Vagina (tissue), 2 donors: ENCODE results near the gene PSMD7. TPM values are rescaled to one million over a fixed set of nuclear protein-coding genes. Genes with fewer than 3 reads are reported as not detected.
"Not testable (repeated sequence)": the region's sequence is repeated elsewhere in the genome, so short reads cannot be mapped to it uniquely, and the experiment has no call there.

ENCODE experiments used
- DNase-seq, 2 donors: peaks; one replicate each; pipeline ENCODE4 v3.0.0-alpha.2; 2017; ENCODE audit errors: extremely low spot score in 2 of 2
- H3K27ac ChIP-seq: fragments of 200-600 bp; sonication (generic); one replicate; pipeline ENCODE4 v1.5.1; 2019
- H3K27me3 ChIP-seq: fragments of 200-600 bp; sonication (generic); one replicate; pipeline ENCODE4 v1.5.1; 2019
- H3K36me3 ChIP-seq, 2 donors: fragments of 200-600 bp; sonication (generic); one replicate each; pipeline ENCODE4 v1.5.1; 2017 to 2019
- H3K4me1 ChIP-seq: fragments of 200-600 bp; sonication (generic); one replicate; pipeline ENCODE4 v1.5.1; 2019
- H3K4me3 ChIP-seq, 2 donors: fragments of 200-600 bp; sonication (generic); 1 replicate in 1 of 2; 2 replicates in 1 of 2; pipeline ENCODE4 v1.5.1; 2016 to 2019
- H3K9me3 ChIP-seq: fragments of 200-600 bp; sonication (generic); one replicate; pipeline ENCODE4 v1.5.1; 2019
- intact Hi-C: fragments of 100-400 bp; cut with DNase I; formaldehyde crosslinking; loops from one replicate; pipeline ENCODE4 v1.15.1; 2023
- total RNA-seq: library from RNA; depleted of rRNA; stranded (reverse); fragments of >200 nt; gene quantifications from one replicate; pipeline ENCODE4 v1.2.3, GENCODE V29; 2016

Gene PSMD7
- total RNA-seq, 1 donor from 2014 or later: 74.4 TPM

DNA sequence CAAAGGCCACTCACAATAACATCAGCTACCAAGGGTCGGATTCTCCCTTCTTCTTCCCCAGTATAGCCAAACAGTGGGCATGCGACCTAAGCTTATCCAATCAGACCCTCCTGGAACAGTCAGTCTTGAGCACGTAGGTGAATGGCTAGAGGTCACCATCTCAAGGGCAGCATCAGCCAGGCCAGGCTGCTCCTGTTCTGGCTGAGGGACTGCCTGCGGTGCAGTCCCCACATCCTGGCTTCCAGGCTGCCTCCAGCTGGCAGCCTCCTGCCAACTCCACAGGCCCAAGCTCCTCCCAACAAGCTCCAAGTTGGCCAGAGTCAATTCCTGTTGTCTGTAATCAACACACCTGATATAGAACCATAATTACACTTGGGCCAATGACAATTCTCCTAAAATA is 56.4 kb downstream of the PSMD7 start:
- DNase-seq, H3K27ac ChIP-seq, H3K4me1 ChIP-seq, intact Hi-C loops, H3K27me3 ChIP-seq, H3K9me3 ChIP-seq, H3K4me3 ChIP-seq: not testable (repeated sequence)
- H3K36me3 ChIP-seq: peaks cover 3 to 42% of the 10 kb centered on the region in 2 donors

Other genes starting within 250 kb of the PSMD7 start
- not detected for gene NPIPB15, start 79.5 kb downstream of the PSMD7 start, total RNA-seq
- 6.4 TPM for gene CLEC18B, start 124.7 kb downstream of the PSMD7 start, total RNA-seq